Astrocyte of the hippocampus (primary cell): ENCODE results near the gene CKB.
"Not testable (repeated sequence)": the region's sequence is repeated elsewhere in the genome, so short reads cannot be mapped to it uniquely, and the experiment has no call there.

ENCODE experiments used
- DNase-seq: peaks from one replicate; pipeline ENCODE4 v3.0.0; 2011; ENCODE audit warnings: low read depth, low spot score

The CKB gene

DNA sequence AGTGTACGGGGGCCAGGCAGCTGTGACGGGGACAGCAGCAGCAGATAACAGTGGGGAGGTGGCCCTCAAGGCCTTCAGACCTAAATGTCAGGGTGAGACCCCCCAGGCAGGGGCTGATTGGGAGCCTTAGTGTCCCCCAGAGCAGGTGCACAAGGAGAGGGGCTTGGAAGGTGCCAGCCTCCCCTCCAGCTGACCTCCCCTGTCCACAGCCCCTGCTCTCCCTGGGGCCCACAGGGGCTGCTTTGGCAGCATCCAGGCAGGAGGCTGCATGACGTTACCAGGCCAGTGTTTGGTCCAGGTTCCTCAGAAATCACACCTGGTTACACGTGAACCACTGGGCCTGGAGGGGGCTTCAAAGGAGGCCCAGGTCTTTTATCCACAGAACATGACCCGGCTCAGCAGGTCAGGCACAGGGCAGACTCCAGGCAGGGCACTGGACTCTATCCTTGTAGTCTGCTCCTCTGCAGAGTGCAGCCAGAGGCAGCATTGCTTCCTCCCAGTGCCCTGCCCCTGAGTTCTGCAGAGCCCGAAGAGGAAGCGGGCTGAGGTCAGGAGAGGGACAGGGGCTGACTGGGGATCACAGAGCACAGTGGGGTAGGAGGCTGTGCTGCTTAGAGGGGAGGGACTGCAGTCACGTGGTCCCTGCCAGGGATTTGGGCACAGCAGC lies 3.8 kb upstream of the CKB start:
- no peak for DNase-seq

DNA sequence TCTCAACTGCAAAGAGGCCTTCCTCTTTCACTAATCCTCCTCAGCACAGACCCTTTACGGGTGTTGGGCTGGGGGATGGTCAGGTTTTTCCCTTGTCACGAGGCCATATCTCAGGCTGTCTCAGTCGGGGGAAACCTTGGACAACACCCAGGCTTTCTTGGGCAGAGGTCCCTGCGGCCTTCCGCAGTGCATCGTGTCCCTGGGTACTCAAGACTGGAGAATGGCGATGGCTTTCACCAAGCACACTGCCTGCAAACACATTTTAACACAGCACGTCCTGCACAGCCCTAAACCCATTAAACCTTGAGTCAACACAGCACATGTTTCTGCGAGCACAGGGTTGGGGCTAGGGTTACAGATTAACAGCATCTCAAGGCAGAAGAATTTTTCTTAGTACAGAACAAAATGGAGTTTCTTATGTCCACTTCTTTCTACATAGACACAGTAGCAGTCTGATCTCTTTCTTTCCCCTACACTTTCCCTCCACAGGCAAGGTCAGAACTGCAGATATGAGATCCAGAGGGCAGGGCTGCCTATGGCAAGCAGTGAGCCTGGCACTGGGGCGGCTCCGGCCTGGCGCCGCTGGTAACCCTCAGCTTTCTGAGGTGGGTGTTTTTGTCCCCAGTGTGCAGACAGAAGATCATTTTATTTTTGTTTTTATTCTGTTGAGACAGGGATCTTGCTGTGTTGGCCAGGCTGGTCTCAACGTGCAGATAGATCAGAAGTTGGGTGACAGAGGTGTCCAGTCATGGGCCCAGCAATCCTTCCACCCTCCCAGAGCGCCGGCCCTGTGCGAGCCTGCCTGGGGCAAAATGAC lies 3.0 kb upstream of the CKB start:
- DNase-seq: not testable (repeated sequence)

DNA sequence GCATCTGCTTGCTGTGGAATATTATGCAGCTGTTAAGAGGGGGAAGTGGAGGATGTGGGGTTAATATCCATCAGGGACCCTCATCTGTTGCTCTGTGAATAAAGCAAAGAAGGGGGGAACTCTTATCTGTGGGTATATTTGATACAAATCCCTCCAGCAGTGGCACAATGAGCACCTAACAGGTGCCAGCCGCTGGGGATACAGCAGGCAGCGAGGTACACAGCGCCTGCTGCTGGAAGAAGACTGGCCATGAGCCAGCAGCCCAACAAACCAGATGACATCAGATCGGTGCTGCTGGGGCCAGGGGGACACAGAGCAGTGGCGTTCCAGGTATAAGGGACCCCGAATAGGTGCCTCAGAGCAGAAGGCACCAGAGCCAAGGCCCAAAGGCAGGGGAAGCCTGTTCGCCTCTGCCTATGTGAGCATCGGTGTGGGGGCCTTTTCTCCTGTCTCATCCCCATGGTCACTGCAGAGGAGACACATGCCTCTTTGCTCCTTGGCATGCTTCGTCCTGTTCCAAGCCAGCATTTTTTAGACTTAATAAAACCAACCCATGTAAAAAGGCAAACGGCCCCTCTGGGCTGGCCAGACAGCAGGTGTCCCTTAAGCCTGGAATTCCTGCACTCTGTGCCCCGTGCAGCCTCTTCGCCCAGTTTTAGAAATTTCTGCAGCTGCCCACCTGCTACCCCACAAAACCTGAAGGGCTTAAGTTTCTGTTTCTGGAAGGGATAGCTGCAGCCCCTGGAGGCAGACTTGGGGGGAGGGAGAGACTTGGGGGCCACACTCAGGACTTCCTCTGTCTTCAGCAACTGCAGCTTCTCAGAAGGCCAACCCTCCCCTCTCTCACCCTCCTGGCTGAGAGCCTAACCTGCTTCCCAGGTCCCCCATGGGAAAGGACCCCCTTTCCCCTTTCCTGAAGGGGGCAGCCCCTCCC lies 1.6 kb upstream of the CKB start:
- DNase-seq: no peak

DNA sequence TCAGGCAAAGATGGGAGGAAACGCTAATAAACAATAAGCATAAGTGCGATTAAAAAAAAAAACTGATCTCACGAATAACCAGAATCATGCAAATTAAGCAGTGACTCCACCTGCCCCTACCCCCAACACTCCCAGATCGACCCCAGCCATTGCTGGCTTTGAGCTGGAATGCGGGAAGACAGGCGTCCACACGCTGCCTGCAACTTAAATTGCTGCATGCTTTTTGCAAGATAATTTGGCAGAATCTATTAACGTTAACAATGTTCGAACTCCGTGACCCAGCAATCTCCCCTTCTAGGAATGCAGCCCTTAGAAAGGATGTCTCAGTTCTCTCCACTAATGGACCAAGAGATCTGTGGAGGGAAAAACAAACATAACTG lies 935 bp upstream of the CKB start:
- DNase-seq: no peak

DNA sequence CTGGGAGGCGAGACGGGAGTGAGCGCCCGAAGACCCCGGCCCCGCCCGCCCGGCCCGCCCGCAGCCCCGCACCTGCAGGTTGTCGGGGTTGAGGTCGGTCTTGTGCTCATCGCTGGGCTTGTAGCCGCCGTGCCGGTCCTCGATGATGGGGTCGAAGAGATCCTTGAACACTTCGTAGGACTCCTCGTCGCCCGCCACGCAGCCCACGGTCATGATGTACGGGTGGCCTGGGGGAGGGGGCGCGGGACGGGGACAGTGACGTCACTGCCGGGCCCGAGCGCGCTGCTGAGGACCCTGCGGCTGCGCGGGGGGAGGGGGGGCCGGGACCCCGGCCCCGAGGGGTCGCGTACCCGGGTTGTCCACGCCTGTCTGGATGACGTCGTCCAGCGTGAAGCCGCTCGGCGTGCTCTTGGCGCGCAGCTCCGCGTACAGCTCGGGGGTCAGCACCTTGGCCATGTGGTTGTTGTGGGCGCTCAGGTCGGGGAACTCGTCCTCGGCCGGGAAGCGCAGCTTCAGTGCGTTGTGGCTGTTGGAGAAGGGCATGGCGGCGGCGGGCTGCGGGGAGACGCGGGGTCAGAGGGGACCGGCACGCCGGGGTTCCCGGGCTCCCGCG lies 573 bp downstream of the CKB start:
- DNase-seq: peak; percentile 50

DNA sequence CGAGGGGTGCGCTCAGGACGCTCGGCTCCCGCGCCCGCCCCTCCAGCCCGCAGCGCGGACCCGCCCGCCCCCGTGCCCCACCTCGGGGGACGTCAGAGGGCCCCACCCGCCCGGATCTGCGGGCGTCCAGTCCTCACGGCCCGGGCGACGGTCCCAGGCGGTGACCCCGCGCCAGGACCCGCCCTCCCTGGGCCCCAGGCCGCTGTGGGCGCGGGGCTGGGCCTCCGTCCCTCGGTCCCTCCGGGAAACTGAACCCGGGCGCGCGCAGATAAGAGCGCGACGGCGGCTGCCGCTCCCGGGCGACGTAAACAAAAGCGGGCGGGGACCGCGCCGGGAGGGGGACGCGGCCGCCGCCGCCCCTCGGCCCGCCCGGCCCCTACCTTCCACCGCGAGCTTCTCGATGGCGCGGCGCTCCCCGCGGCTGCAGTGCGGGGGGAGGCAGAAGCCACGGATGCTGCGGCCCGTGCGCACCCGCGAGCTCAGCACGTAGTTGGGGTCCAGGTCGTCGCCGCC lies 1.1 kb downstream of the CKB start:
- DNase-seq: no peak

DNA sequence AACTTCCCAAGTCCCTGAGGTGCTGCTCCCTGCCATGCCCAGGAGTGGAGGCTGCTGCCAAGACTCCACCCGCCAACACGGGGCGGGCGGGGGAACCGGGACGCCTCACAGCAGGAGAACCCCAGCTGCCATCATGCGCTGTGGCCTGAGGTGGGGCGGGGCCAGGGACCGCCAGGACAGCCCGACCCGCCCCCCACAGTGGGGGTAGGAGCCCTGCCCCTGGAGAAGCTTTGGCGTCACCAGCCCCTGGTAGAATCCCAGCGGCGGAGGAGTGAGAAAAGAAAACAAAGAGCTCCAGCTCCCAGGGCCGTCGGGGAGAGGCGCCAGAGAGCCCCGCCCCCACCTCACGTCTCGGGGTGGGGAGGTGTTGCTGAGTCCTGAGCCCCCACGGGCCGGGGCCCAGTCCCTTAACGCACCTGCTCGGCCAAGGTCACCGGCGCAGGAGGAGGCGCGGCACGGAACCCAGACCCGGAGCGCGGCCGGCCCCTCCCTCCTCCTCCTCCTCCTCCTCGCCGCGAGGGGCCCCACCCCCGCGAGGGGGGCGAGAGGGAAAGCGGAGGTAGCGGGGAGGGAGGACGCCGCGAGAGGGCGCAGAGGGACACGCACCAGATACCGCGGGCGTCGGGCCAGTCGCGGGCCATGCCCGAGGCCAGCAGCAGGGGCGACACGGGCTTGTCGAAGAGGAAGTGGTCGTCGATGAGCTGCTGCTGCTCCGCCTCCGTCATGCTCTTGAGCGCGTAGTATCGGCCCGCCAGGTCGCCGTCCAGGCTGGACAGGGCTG lies 1.8 kb downstream of the CKB start:
- peak; percentile 91 for DNase-seq

DNA sequence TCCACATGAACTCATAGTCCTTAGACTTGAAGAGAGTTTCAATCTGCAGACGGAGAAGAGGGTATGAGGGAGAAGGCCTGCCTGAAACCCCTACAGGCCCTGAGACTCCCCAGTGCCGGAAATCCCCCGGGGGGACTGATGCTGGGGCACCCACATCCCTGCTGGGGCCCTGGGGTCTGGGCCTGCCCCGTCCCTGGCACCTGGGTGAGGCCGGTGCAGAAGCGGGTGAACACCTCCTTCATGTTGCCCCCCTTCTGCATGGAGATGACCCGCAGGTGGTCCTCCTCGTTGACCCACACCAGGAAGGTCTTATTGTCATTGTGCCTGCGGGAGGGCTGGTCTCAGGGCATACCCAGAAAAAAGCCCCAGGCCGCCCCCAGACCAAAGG lies 2.4 kb downstream of the CKB start:
- DNase-seq: no peak

DNA sequence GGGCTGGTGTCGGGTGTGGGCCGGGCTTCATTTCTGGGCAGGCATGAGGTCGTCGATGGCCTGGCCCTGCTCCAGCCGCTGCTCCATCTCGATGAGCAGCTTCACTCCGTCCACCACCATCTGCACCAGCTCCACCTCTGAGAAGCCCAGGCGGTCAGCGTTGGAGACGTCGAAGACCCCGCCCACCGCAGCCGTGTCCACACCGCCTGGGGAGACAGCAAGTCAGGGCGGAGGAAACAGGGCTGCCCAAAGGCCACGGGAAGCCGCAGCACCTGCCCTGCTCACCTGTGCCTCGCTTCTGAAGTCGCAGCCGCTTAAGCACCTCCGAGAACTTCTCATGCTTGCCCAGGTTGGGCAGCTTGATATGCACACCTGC lies 2.8 kb downstream of the CKB start:
- DNase-seq: peak; percentile 56

DNA sequence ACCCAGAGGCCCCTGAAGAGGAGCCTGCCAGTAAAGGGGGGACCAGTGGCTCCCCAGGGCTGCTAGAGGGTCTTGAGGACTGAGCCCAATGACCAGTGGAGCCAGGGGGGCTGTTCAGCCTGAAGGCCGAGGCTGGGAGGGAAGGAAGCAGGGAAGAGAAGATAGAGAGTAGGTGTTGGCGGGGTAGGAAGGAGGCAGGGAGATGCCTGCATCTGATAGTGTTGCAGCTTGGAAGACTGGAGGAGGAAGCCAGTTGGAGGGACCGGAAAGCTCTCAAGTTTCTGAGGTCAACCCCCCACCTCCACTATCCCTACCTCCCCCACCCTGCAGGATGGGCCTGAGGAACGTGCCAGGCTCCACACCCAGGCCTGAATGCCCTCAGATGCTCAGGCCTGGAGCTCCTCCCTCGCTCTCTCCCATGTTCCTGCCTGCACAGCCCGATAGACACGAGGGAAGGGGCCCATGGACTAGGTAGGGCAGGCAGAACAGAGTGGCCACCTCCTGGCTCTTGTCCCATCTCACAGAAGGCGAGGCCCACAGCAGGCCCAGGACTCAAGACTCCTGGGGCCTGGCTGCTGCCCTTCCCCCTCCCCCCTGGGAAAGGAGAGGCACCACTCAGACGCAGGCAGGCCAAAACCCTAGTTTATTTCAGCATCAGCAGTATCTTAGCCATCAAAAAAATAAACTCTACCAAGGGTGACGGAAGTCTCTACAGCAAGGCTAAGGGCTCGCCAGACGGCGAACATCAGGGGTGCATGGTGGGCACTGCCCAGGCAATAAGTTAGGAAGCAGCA lies 3.4 kb downstream of the CKB start:
- peak; percentile 57 for DNase-seq

DNA sequence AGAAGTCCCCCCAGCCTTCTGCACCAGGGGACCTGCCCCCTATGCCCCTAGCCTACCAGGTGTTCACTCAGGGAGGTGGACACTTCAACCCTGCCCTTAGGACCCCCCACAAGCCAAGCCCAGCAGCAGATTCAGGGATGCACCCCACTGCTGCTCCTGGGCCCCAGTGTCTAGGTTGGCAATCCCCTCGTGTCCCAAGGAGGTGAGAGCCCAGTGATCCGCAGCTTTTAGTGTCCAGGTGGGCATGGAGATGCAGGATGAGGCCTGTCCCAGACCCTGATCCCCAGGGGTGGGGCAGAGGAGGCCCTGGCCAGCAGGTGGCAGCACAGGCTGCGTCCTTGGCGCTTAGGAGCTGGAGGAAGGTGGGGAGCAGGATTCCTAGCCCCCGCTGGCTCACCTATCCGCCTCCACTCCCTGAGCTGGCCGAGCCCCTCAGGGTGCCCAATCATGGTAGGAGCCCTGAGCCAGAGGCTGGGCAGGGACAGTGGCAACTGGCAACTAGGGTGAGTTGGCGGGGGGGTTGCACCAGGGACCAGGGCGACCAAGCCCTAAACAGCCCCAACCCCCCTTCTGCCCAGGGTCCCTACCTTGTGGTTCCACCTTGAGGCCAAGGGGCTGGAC lies 4.1 kb downstream of the CKB start:
- DNase-seq: peak; percentile 78

DNA sequence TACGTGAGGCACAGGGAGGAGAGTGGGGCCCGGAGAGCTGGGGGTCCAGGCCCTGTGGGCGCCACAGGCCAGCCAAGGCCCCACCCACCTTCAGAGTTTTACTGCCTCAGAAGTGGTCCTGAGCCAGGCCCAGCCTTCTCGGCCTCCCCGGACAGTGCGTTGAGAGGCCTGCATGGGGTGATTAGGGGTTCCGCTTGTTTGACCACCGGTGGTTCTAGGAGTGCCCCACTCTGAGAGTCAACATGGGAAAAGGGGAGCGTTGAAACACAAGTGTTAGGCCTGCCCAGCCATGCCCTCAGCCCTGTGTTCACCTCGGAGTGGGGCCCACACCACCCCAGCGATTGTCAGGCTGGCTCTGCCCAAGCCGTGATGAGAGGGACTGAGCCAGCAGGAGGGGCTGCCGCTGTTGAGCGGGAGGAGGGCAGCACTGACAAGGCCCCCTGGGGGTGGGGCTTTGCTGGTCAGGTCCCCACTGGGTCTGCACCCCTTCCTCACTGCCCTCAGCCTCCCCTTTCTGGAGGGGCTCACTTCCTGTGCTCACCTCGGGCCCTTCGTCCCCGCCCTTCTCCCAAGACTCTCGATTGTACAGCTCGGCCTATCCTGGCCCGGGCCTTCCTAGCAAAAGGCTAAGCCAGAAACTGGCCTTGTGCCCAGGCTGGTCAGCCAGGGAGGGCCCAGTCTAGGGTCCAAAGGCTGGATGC lies 4.8 kb downstream of the CKB start:
- peak; percentile 66 for DNase-seq

DNA sequence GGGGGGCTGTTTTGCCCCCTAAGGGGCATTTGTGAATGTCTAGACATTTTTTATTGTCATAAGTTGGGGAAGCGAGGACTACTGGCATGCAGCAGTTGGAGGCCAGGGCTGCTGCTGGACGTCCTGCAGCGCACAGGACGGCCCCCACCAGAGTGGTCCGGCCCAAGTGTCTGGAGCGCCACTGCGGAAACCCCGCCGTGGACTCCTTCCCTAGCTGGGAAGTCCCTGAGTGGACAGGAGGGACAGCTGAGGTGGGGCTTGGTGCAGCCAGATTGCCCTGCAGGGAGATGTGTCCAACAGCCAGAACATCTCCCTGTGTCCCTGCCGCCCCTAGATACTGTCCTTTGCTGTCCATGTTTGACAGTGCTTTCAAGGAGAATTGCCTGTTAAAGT lies 5.5 kb downstream of the CKB start:
- DNase-seq: no peak

DNA sequence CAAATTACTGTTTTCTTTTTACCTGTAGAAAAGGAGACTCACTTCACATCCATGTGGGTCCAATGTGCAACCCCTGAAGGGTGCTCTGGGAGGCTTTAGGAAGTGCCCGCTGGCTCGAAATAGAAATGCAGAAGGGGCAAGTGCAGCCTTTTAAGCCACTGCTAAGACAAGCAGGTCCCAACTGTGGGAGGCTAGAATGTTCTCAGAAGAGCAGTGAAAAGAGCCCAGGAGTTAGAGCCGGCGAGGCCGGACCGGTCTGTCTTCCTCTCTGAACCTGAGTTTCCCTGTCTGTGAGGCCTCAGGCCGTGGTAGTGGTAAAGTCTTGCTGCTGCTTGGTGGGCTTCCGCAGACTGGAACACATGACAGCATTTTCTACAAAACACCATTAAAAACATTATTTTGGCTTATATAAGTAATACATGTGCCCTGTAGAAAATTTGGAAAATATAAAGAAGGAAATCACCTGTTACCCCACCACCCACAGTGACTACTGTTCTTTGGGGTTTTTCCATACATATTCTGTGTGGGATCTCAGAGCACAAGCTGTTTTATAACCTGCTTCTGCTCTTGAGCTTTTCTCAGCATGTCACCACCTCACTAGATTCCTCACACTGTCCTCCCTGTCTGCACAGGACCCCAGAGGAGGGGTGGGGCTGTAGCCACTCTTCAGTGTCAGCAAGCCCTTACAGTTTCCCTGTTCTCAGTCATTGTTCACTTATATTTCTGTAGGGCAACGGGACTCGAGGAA lies 6.0 kb downstream of the CKB start:
- DNase-seq: no peak

DNA sequence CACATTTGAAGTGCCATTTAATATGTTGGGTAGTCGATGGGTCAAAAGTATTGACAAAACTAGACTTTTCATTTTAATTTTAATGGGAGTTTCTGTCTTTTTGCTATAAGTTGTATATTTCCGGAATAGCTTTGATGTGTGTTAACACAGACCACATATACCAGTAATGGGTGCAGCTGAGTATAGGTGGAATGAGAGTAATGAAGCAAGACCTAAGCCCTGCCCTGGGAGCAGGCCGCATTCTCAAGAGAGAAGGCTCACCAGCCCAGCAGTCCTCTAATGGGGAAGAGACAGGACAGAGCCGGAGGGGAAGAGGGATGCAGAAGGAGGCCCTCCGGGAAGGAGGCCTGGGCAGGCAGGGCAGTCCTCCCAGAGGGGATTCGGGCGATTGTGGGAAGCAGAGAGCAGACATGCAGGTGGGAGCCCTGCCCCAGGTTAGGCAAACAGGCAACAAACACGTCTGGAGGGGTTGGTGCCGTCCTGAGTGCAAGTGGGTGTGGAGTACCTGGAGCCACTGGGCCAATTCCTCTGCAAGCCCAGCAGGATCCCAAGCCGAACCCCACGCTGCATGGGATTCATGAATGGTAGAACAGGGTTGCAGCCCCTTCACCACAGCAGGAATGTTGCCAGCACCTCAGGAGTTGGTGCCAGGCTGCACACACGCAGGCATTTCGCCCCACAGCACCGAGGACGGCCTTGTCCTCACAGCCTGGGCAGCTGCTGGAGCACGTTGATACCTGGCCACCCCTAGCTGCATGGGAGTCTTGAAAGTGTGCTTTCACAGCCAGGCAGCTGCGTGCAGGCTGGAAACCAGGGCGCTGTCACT lies 7.8 kb downstream of the CKB start:
- DNase-seq: no peak

DNA sequence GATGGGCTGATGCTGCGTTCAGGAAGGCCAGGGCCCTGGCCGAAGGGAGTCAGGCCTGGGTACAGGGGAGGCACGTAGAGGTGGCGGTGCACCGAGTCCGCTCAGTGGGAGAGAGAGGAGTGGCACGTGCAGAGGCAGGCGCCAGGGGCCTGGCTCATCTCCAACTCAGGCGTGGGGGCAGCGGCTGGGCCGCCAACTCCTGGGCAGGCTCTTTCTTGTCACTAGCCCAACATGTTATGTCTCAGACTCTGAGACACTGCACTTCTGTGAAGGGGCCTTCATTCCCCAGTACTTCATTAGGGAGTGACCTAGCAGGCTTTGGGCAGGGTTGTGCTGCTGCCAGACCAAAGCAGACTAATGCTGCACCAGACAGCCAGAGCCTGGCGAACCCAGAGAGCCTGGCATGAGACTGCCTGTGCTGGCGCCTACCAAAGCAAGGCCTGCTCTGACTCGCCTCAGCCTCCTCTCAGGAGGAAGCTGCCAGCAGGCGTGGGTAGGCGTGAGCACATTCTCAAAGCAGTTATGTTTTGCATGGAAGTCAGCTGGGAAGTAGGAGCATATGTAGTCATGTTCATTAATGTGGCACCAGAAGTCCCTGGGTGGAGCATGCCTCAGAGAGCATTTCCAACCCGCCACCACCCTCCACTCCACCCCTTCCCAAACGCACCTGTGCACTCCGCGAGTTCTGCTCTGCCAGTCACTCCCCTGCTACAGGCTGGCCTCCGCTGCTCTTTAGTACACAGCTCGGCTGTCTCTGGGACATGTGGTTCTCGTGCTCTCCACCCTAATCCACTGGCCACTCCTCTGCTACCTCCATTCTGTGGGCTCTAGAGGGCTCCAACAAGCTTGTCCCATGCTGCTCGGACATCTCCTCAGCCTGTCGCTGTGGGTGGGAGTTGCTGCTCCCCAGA lies 9.7 kb downstream of the CKB start:
- DNase-seq: peak; percentile 90
